Tongue (tissue), 3 donors: ENCODE results near the gene MAN1A1. TPM values are rescaled to one million over a fixed set of nuclear protein-coding genes. Genes with fewer than 3 reads are reported as not detected.

ENCODE experiments used
- DNase-seq: peaks from one replicate; pipeline ENCODE4 v3.0.0-alpha.2; 2015
- small RNA-seq: library from RNA; depleted of rRNA; stranded (forward); fragments of <200 nt; gene quantifications from one replicate; pipeline ENCODE3, GENCODE V24; 2014; ENCODE audit warnings: low replicate concordance
- total RNA-seq: library from RNA; depleted of rRNA; stranded (reverse); fragments of >200 nt; gene quantifications from one replicate; pipeline ENCODE4 v1.2.3, GENCODE V29; 2014

Gene MAN1A1
- total RNA-seq, 1 donor from 2014 or later: 135 TPM

DNA sequence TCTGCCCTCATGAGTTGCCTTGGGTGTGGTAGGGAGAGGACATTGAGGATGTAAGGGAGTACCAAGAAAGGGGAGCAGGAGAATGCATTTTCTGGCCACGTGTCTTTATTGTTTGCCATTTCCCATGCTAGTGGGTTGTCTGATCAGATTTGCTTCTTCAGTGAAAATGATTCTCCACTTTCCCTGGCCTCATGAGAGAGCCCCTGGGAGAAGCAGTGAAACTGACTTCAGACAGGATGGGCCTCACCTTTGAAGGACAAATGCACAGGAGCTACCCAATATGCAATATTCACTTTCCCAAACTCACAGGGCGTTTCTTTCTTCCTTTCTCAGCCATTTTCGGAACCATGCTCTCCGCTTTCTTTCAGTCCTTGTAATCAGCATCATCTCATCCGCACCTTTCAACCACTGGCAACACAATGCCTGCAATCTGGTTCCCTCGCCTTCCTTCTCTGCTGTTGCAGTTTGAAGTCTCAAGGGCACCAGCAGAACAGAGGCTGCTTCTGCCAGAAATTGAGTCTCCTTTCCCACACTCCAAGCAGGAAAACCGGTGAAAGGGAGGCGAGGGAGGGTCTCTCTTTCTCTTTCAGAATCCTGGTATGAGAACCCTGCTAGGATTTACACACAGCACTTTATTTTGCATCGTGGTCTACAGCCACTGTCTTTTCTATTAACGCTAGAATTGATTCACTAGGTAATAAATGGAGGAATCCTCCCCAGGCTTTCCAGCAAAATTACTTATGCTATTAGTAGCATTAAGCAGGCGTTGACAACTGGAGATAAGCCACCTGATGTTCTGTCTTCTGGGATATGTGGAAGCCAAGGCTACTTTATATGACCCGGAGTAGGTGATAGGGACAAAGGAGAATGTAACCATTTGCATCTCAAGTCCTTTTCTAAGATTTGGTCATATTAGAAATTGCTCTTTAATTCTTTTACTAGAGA lies 209.1 kb downstream of the MAN1A1 start:
- DNase-seq: no peak

DNA sequence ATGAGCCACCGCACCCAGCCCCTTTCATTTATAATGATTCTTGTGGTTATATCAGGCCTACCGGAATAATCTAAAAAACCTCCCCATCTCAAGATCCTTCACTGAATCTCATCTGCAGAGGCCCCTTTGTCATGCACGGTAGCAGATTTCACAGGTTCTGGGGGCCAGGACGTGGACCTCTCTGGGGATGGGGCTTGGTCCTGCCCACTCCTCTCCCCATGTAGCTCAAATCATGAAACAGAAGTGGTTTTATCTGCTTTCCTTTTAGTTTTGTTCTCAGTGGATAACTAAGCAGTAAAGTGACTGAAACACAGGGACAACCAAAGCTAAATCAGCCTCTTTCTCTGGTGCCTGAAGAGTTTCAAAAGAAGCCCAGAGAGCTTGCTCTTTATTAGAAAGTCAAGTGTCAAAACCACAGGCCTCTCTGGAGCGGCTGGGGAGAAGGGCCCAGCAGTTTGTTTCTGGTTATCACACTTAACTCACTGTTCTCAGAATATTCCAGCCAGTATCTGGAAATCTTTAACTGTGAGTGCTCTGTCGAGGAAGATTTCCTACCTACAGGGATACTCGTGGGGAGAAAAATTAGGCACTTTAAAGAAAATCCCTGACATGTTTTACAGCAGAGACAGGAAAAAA lies 210.5 kb downstream of the MAN1A1 start:
- DNase-seq: no peak

DNA sequence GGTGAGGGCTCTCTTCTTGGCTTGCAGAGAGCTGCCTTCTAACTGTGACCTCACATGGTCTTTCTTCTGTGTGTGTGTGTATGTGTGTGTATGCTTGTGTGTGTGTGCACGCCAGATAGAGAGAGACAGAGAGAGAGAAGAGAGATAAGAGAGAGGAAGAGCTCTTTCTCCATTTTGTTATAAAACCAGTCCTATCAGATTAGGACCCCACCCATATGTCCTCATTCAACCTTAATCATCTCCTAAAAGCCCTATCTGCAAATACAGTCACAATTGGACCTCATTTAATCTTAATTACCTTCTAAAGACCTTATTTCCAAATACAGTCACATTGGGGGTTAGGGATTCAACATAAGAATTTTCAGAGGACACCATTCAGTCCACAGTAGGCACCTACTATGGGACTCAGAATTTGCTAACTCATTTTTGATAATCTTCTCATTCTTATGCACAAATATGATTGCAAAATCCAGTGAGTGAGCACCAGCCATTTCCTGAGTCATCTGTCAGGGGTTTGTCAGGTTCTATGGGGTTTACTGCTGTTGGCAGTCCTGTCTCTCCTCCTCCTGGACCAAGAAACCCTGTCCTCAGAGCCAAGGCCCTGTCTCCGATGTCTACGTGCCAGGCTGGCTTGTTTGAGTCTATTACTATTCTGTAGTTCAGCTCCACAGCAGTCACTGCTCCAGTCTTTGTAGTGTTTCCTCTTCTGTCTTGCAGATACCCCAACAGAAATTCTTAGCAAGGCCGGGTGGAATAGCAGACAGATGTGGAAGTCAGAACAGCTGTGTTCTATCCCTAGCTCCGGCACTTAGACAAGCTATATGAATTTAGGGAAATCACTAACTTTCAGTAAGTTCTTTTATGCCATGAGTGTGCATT lies 212.1 kb downstream of the MAN1A1 start:
- DNase-seq: no peak

DNA sequence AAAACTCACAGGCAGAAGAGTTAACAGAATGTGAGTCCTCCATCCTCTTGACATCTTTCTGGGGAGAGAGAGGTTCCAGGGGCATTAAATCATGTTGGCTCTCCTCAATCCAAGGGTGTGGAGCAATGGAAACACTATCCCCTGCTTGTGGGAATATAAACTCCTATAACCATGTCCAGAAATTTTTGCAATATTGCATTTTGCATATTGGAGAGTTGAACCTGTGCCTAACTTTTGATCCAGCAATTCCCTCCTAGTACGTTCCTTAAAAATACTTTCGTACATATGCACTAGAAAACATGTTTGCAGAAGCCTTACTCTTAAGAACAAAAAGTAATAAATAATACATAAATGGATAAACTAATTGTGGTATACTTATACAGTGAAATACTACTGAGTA lies 214.8 kb downstream of the MAN1A1 start:
- no peak for DNase-seq

- no peak for DNase-seq
These were observed 216.2 kb downstream of the MAN1A1 start for GRCh38 chr6:119133400-119133799.

DNA sequence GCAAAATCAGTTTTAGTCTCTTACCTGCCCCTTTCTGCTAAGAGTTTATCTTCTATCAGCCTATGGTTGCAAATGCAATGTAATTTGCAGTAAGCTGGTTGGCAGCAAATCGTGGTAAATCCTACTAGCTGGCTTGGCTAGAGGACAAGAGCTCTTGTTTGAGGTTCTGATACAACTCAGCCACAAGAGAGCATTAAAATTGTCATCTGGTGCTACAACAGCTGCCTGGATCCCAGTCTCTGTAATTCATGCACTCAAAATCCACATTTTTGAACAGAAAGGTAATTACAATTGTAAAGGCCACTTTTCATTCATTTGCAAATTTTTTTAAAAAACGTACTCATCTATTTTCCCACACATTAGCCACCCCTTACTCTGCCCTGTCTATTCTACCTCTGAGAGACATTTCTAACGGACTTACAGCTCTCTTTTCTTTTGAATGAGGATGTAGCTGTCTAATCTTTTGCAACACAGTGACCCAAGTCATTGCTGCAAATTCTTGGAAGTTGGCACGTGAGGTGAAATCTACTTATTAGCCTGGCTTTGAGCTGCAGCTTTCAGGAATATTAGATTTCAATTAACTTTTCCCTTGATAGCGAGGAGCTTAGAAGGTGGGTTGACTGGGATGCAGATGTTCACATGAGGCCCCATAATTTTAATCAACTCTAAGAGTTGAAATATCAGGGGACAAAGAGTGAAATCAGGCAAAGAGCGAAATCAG lies 217.1 kb downstream of the MAN1A1 start:
- peak; percentile 89 for DNase-seq

DNA sequence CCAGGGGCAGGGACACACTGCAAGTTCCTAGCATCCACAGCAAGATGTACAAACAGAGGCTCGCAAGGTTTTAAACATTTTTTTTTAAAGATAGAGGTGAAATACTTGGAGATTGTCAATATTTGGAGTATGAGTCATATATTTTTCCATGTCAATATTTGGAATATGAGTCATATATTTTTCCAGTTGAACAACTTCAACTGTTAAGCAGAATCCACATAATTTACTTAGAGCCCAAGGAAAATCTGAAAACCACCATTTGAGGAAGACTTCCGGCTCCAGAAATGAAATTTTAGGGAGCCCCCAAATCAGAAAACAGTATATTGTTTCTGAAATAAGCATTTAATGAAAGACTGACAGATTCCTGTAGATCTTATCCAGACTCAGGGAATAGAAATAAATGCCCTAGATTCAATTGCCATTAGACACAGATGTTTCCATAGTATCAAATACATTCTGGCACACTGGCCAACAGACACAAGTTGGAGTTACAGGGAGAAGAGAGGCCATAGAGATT lies 219.5 kb downstream of the MAN1A1 start:
- peak; percentile 79 for DNase-seq

DNA sequence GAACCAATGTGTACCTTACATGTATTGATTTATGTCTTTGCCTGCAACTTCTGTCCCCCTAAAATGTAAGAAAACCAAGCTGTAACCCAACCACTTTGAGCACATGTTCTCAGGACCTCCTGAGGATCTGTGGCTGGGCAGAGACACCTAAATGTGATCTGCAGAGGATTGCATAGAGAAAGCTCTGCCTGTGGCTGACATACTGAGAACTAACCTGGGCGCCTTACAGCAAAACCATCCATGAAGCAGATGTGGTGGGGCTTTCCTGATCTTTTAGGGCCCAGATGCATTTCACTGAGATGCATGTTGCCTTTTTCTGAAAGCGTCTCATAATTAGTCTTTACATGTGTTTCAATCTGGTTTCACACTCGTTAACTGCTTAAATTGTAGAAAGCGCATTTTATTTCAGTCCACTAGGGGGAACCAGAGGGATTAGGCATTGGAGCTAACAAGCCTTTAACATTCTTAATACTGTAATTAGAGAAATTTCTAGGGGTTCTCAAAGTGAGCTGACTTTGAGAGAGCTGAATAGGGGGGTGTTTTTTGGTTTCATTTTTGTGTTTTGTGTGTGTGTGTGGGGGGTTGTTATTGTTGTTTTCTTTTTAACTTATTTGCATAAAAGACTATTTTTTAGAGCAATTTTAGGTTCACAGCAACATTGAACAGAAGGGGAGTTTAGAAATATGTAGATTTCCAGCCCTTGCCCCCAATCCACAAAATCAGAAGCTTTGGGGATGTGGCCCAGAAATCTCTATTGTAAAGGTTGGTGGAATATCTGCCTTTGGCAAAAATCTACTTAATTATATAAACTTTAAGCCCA lies 220.2 kb downstream of the MAN1A1 start:
- peak; percentile 90 for DNase-seq

DNA sequence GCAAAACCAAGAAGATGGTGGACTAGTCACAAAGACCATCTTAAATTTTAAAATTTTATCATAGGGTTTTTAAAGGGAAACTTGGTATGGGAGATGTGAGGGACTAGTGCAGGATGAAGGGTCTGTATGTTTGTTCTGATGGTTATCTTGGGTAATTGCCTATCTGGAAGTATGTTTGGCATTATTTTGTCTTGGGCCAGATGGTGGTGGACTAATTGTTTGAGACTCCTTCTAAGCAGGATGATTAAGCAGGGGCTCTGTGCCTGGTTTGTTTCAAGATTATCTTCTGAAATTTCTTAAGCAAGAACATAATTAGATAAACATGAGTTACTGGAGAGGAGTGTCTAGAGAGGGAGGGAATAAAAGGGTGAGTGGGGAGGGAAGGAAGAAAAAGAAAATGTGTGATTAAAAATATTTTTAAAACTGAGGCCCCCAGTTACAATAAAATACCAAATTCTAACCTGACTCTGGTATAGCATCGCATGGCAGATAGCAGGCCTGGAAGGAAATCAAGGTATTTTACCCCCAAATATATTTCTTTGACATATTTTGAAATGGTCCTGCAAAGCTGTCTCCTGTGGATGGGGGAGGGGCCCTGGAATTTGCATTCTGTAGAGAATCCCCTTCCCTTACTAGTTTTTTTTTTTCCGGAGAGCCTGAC lies 221.2 kb downstream of the MAN1A1 start:
- no peak for DNase-seq

- DNase-seq: no peak
These were observed 221.9 kb downstream of the MAN1A1 start for GRCh38 chr6:119127627-119128026.

Small RNA genes within 50 kb of the gene (small RNA-seq; reads per million reads assigned to genes)
- gene AL022722.2 (not detected), gene RNU6-194P (not detected)
